Measurements from ENCODE around the gene PIH1D2.
"Not testable (repeated sequence)": the region's sequence is repeated elsewhere in the genome, so short reads cannot be mapped to it uniquely, and the experiment has no call there.

The PIH1D2 gene, protein sequence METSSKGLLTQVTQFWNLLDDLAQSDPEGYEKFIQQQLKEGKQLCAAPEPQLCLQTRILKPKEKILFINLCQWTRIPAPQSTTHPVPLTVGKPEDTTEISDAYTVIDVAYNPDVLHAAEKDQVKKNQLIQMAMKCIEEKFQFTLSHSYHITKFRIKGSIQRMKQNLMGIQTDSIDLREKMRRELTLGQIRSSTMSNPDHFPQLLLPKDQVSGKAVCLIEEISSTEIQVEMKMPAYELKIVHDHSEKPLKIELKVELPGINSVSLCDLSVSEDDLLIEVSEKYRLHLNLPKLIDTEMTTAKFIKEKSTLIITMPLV

DNA sequence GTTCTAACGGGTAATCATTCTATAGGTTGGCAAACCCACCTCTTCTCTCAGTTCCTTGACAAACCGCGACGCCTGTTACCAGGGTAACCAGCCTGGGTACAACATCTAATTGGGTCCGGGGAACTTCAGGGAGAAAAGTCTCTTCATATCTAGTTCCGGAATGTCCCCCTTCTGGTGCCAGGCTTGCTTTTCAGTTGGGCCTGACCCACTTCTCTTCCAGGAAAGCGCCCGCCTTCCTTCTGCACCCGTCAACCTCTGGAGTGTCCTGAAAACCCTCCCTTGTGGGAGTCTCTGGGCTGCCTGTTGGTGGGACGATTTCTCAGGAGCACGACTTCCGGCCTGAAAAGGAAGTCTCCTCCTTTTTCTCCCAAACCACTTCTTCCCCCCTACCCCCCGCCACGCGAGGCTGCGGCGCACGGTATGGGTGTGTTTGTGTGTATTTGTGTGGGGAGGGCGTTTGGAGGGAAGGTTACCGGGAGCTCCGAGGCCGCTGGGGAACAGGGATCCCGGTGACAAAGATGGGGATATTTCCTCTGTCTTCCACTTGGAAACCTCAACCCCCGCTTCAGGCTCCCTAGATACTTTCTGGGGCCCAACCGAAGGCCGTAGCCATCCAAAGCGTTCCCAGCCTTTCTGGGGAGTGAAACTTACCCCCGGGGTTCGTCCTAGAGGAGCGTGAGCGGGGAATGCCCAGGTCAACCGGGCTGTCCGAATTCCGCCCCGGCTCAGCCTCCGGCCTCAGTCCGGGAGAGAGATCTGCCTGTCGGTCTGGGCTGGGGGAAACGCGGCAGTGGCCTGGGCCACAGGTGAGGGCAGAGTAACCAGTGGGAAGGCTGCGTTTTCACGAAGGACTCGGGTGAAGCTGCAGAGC, at the start of gene PIH1D2, which contains the start of gene NKAPD1:
PIH1D2 (minus strand) TSS at position 77 of the 871 bp plus-strand sequence. CDS start 843 bp downstream, outside the sequence.
NKAPD1 (plus strand) TSS at position 359 of the 871 bp plus-strand sequence. CDS start 1,276 bp downstream, outside the sequence.
- peak; percentile 72 for DNase-seq (ENCODE audit: low read depth)

DNA sequence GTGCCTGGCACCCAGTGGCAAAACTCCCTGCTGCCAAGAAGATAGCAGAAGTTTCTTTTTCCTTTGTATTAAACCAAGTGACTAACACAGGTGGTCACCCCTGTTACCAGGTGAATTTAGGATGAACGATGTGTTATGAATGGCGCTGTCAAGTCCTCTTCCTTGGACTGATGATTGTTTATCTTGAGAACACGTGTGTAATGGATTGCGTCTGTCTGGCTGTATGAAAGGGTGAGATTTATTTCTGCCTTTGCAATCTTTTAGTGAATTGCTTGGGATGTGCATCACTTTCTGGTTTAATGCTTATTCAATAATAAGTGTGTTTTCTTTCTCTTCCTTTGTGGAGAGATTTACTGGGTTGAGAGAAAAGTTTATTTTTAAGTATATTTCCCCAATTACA, 49.3 kb upstream of the PIH1D2 start:
- no peak for DNase-seq (ENCODE audit: low read depth)

DNA sequence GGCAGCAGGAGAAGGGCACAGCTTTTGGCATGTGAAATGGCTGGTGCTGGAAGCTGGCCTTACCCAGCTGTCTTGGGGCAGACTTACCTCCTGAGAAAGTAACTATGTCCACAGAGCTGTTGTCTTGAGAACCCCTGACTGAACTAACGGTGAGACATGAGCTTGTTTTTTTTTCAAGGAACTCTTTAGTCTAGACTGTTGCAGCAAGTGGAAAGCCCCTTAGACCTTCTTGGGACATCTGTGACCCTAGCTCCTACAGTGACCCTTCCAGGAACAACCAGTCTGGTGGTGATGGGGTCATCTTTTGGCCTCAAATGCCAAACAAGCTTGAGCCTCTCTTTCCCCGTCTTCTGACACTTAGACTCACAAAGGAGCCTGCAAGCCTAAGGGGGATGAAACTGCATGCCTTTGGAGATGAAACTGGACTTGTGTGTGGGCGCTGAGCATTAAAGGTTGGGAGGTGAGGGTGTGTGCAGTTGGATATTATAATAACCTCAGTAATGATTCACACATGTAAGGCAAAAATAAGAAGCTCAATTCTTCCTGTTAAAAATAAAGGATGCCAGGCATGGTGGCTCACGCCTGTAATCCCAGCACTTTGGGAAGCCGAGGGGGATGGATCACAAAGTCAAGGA, 48.3 kb upstream of the PIH1D2 start:
- DNase-seq (ENCODE audit: low read depth): no peak

DNA sequence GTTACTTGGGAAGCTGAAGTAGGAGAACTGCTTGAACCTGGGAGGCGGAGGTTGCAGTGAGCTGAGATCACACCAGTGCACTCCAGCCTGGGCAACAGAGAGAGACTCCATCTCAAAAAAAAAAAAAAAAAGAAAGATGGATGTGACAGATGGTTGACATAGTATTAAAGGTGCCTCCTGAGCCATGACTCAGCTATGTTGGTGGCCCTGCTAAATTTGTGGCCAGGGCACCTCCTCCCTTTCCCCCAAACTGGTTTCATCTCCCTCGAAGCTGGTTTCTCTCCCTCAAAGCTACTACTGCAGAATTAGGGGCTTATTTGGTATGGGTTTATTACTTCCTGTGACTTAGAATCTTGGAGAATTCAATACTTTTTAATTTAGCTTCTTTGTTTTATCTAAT, 44.4 kb upstream of the PIH1D2 start:
- DNase-seq (ENCODE audit: low read depth): no peak

DNA sequence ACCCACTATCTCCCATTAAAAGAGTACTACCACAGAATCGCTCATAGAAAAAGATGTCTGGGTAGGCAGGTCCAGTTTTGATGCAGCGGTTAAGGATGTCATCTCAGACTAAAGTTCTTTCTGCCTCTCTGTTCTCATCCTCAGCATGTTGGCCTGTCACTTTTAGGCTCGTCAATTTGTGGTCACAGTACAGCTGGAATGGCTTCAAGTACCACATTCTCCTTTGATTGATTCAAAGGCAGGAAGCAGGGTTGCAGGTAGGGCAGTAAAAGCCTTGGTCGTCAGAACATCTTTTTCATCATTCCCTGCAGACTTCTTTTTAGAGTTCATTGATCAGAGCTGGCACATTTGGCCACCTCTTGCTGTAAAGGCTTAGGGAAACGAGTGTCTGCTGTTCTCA, 41.6 kb upstream of the PIH1D2 start:
- DNase-seq (ENCODE audit: low read depth): no peak

DNA sequence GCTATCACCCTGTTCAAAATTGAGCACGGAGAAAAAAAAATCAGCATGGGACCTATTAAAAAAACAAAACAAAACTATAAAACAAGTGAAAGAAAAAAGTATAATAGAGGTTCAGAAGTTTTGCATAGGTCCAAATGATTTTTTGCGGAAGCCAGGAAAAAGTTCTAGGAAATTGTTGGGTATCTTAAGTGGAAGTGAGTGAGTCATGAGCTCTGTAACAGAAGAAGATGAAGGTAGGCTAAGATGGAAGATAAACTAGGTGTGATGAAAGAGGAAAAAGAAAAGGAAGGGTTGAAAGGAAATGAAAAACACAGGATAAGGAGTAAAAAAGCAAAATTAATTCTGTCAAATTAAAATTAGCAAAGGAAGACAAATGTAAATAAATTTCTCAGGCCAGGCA, 40.6 kb upstream of the PIH1D2 start:
- no peak for DNase-seq (ENCODE audit: low read depth)

DNA sequence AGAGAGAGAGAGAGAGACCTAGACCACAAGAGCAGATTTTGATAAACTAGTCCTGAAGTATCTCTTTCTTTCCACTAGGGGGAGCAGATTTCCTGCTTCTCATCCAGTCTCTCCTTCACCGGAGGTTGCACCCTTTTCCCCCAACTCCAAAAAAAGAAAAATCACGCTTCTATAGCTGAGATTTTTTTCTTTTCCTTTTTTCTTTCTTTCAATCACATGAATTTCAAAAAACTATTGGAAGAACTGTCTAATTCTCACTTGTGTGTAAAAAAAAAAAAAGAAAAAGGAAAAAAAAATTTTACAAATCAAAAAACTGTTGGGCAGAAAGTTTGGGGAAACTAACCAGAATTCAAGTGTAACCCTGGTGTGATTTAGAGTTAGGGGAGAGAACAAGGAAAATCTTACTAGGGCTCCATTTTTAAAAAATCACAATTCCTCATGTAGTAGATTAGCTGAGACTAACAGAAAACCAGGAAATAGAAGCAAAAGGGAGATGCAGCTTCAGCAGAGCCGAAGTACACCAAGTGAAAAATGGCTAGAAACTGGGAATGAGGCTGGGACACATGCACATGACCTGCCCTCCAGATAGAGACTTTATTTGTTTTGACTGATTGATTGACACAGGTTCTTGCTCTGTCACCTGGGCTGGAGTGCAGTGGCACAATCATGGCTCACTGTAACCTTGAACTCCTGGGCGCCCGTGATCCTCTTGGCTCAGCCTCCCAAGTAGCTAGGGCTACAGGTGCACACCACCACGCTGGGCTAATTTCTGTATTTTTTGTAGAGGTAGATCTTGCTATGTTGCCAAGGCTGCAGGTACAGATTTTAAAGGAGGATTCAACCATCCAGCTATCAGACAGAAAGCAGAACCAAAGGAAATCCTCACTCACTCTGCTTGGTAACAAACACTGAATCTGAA, 40.0 kb upstream of the PIH1D2 start:
- no peak for DNase-seq (ENCODE audit: low read depth)

DNA sequence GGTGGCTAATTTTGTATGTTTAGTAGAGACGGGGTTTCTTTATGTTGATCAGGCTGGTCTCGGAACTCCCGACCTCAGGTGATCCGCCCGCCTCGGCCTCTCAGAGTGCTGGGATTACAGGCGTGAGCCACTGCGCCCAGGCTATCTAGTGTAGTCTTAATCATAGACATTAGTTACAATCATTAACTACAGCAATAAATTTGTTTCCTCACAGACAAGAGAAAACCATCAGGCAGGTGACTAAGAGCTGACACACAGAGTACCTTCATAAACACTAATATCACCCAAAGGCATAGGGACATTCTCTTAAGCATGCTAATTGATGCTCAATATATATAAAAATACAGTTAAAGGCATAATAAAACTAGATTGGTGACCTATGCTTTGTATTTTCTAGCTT, 32.3 kb upstream of the PIH1D2 start:
- DNase-seq (ENCODE audit: low read depth): no peak

DNA sequence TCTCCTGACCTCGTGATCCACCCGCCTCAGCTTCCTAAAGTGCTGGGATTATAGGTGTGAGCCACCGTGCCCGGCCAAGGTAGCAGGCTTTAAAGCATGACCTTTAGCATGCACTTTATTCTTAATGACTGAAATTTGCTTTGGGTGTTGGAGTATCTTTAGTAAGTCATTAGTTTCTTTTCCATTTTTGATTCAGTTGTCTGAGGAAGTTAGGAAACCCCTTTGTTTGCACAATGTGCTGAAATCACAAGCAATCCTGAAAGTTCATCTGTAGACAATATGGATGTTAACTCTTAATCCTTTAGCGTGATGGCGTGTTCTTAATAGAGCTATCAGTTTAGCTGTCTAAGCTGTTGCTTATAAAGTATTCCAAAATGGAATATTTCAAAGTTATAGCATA, 29.6 kb upstream of the PIH1D2 start:
- no peak for DNase-seq (ENCODE audit: low read depth)

DNA sequence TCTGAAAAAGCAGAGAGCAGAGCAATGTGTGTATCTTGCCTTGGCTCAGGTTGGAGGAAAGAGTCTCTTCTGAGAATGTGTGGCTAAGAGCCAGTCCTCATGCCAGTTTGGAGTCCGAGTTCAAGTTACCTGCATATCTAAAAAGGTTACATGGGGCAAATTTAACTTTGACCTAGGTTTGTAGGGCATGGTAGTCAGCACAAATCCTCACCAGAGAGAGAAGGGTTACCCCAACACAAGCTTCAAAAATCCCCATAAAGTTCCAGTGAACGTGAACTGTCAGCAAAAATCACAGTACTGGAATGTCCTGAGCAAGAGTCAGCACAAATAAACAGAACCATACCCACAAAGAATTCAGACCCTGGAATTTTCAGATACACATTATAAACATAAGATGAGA, 26.6 kb upstream of the PIH1D2 start:
- DNase-seq (ENCODE audit: low read depth): no peak

DNA sequence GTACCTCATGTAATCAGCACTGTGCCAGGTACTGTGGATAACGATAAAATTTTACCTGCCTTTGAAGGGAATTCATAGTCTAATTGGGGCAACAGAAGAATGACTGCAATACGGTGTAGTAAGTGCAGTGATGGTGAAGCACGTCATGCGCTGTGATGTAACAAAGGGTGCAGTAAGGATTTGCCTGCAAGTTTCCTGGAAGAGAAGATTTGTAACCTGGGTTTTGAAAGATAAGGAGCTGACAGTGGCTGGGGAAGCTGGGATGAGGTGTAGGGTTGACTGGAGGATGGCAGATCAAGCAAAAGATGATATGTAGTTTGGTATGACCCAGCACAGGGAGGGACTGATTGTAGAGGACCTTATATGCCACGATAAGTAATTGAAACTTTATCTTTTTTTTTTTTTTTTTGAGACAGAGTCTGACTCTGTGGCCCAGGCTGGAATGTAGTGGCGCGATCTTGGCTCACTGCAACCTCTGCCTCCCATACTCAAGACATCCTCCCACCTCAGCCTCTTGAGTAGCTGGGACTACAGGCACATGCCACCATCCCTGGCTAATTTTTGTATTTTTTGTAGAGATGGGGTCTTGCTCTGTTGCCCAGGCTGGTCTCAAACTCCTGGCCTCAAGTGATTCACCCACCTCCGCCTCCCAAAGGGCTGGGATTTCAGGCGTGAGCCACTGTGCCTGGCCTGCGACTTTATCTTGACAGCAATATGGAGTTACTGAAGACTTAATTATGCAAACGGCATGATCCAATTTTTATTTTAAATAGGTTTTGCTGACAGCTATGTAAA, 24.1 kb upstream of the PIH1D2 start:
- no peak for DNase-seq (ENCODE audit: low read depth)

DNA sequence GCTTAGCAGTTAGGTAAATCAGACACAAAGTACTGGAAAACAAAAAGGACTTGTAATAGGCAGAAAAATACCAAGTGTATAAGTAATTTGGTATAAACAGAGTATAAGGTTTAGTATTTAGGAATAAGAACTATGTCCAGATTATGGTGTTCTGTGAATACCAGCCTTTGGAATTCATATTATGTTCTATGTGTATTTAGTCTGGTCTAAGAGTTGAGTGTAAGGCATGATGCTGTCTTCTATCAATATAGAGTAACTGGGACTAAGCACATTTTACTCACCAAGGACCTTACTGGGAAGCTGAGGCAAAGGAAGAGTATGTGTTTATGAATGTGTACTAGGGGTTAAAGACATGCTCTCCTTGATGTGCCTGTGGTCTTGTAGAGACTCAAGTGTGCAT, 22.4 kb upstream of the PIH1D2 start:
- no peak for DNase-seq (ENCODE audit: low read depth)

DNA sequence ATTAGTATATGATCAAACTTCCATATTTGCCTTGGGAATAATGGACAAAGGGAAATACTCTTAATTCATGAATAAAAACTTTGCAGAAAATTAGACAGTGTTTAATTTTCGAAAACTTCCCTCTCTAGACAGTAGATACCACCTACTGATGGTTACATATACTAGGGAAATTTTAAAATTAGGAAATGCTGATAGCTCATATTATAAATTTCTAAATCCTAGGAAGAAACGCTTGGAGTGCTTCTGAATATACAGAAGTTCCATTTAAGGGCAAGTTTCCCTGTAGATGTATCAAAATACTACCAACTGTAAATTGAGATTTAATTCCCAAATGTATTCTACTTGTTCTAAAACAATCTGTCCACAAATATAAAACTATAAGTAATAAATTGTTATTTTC, 21.5 kb upstream of the PIH1D2 start:
- DNase-seq (ENCODE audit: low read depth): not testable (repeated sequence)

DNA sequence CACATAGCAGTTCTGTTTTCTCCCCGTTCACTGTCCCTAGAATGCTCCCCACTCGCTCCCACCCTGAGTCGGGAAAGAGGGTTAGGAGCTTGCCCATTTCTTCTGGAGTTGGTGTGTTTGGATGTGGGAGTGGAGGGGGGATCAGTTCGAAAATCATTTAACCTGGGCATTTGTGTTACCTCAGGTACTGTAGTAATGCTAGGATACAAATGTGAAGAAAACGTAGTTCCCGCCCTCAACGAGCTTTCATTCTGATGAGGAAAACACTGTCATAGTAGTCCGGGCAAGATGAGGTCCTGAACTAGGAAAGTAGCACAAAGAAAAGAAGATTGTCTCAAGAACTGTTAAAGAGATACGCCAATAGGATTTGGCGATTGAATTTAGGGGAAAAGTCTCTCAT, 13.4 kb upstream of the PIH1D2 start:
- no peak for DNase-seq (ENCODE audit: low read depth)

DNA sequence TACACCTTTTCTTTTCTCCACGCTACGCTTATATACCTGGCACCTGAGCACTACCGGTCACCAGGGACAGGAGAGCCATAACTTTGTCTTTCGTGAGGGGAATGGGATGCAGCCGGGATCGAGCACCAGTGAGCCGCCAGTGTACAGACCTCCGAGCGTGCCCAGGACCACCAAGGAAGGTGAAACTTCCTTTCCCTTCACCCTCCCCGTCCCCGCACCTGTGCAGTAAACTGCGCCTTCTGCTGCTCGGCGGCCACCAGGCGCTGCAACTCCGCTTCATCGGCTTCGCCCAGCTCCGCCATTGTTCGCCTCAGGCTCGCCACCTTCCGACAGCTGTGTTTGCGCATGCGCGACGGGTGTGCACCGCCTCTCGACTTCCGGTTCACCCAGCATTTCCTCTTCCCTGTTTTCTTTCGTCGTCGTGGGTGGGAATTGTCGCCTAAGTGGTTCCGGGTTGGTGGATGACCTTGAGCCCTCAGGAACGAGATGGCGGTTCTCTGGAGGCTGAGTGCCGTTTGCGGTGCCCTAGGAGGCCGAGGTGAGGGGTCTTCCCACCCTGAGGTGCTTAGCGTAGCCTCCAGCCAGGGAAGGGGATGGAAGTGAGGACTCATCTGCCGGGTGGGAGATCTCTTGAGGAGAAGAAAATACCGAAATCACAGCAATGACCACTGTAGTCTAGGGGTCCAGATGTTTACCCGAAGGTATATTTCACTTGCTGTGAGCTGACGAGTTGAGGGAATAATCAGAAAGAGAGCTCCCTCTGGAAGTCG, 12.8 kb upstream of the PIH1D2 start, which contains the start of the genes SDHD and TIMM8B:
SDHD (plus strand) TSS at position 452 of the 770 bp plus-strand sequence; CDS start at position 487, 35 bp downstream.
TIMM8B (minus strand) TSS at position 335 of the 770 bp plus-strand sequence; CDS start at position 302, 33 bp downstream.
- DNase-seq (ENCODE audit: low read depth): peak; percentile 93

DNA sequence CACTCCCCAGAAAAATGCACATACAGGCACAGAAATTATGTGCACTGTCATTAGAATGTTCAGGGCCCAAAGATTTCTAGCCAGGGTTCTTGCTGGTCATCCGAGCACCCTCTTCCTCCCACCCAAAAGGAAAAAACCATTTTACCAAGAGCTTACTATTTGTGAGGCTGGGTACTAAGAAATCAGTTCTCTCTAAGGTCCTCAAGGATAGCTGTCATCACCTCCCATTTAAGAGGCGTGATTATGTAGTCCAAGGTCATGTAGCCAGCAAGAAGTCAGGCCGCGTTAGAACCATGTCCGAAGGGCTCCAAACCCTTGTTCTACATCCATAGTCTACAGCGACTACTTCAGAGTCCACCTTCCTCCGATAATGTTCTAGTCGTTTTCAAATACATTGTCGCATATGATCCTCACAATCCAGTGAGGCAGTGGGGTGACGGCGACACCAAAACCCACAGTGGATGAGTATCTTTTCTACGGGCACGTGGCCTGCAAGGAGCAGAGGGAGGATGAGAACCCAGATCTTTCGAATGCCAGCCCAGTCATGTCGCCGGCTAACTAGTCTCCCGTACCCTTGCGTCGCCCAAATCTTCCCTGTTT, 12.1 kb upstream of the PIH1D2 start:
- peak; percentile 24 for DNase-seq (ENCODE audit: low read depth)

DNA sequence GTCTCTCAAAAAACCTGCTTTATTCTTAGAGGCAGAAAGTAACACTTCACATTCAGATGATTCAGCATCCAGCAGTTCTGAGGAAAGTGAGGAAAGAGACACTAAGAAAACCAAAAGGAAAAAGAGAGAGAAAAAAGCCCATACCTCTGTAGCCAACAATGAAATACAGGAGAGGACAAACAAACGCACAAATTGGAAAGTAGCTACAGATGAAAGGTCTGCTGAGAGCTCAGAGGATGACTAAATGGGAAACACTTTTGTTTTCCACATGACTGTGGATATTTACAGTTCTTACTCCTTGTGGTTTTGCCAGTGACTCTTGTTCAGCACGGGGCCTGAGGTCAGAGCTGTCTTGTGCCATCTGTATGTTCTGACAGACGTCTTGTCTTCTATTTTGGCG, 8.9 kb upstream of the PIH1D2 start:
- DNase-seq (ENCODE audit: low read depth): no peak

DNA sequence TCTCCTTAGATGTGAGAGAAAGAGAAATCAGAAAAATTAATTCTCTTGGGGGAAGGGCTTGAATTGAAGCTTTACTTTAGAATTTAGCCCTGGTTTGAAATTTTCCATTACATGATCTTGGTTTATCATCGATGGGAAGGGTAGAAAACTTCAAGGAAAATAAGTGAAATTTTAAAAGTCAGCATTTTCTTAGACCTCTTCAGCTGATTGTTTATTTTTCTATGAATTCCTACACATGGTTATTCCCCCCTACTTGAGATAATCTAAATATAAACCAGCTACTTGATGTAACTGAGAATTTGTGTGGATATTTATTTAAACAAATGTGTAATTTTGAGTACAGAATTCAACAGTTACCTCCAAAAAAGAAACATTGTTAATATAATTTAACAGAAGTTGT, 10.9 kb downstream of the PIH1D2 start:
- DNase-seq (ENCODE audit: low read depth): no peak

DNA sequence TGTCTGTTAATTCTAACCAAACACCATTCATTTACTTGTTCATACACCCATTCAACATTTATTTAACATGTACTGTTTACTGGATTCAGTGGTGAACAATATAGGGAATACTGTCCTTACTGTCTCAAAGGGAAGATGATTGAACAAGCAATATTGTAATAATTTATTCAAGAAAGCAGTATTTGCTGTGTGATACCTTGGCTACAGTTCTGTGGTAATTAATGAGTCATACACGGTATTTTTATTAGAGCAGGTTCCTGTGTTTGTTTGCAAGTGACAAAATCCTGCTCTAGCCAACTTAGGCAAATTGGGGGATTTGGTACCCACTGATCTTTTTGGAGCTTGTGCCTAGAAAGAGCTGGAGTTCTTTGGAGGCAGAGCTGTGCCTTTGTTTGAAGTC, 15.7 kb downstream of the PIH1D2 start:
- DNase-seq (ENCODE audit: low read depth): no peak

All from stimulated activated CD4-positive, alpha-beta T cell treated with anti-CD3 and anti-CD28 coated beads, Interleukin-2, amount 100 ng/mL, for 4 hours (primary cell).